Neural progenitor cell (in vitro differentiated cells): Measurements from ENCODE around the gene C16orf54. TPM values are rescaled to one million over a fixed set of nuclear protein-coding genes. Genes with fewer than 3 reads are reported as not detected.

ENCODE experiments used
- DNase-seq: peaks from one replicate; pipeline ENCODE4 v3.0.0-alpha.2; 2016; ENCODE audit warnings: low spot score
- H2AFZ ChIP-seq: fragments of 200-600 bp; sonication (generic); replicated peaks from 2 replicates; pipeline ENCODE4 v1.6.1; 2016; ENCODE audit warnings: antibody characterized with exemption
- H3F3A ChIP-seq: fragments of 200-600 bp; sonication (generic); 2 replicates; pipeline ENCODE4 v1.6.1; 2016; ENCODE audit warnings: antibody characterized with exemption, low read depth
- H3K27ac ChIP-seq: fragments of 200-600 bp; sonication (generic); 2 replicates; pipeline ENCODE4 v1.5.1; 2016; ENCODE audit warnings: mild to moderate bottlenecking
- H3K27me3 ChIP-seq: fragments of 200-600 bp; sonication (generic); 2 replicates; pipeline ENCODE4 v1.6.1; 2016; ENCODE audit warnings: mild to moderate bottlenecking, moderate library complexity
- H3K36me3 ChIP-seq: fragments of 200-600 bp; sonication (generic); 2 replicates; pipeline ENCODE4 v1.5.1; 2016
- H3K4me1 ChIP-seq: fragments of 200-600 bp; sonication (generic); 2 replicates; pipeline ENCODE4 v1.6.1; 2016; ENCODE audit warnings: mixed run types
- H3K4me2 ChIP-seq: fragments of 200-600 bp; sonication (generic); 2 replicates; pipeline ENCODE4 v1.6.1; 2016
- H3K4me3 ChIP-seq: fragments of 200-600 bp; sonication (generic); 2 replicates; pipeline ENCODE4 v1.5.1; 2016
- H3K79me2 ChIP-seq: fragments of 200-600 bp; sonication (generic); 2 replicates; pipeline ENCODE4 v1.6.1; 2016; ENCODE audit warnings: low read depth
- H3K9ac ChIP-seq: fragments of 200-600 bp; sonication (generic); 2 replicates; pipeline ENCODE4 v1.6.1; 2016
- H3K9me3 ChIP-seq: fragments of 200-600 bp; sonication (generic); 2 replicates; pipeline ENCODE4 v1.5.1; 2016; ENCODE audit warnings: low read depth
- H4K20me1 ChIP-seq: fragments of 200-600 bp; sonication (generic); 2 replicates; pipeline ENCODE4 v1.6.1; 2016; ENCODE audit warnings: low read depth
- H3K27ac Mint-ChIP-seq: 3 replicates; pipeline ENCODE4 v1.8.0; 2021; ENCODE audit warnings: mixed read lengths
- H3K27me3 Mint-ChIP-seq: 2 replicates; pipeline ENCODE4 v1.8.0; 2022; ENCODE audit warnings: low read depth, mild to moderate bottlenecking, inconsistent platforms, moderate library complexity, mixed read lengths; ENCODE audit not compliant: insufficient read depth
- H3K36me3 Mint-ChIP-seq: 3 replicates; pipeline ENCODE4 v1.8.0; 2021; ENCODE audit warnings: mixed read lengths
- H3K4me1 Mint-ChIP-seq: 3 replicates; pipeline ENCODE4 v1.8.0; 2021; ENCODE audit warnings: mixed read lengths
- H3K4me3 Mint-ChIP-seq: 3 replicates; pipeline ENCODE4 v1.8.0; 2021; ENCODE audit warnings: mild to moderate bottlenecking, moderate library complexity, mixed read lengths
- H3K9me3 Mint-ChIP-seq: 3 replicates; pipeline ENCODE4 v1.8.0; 2020; ENCODE audit warnings: mixed read lengths
- EZH2 ChIP-seq: fragments of 200-600 bp; sonication (generic); IDR thresholded peaks from 2 replicates; pipeline ENCODE4 v1.6.1; 2017; ENCODE audit warnings: antibody characterized with exemption, mild to moderate bottlenecking, moderate library complexity
- EZH2phosphoT487 ChIP-seq: fragments of 200-600 bp; sonication (generic); IDR thresholded peaks from 2 replicates; pipeline ENCODE4 v1.6.1; 2017; ENCODE audit warnings: antibody characterized with exemption
- total RNA-seq: library from RNA; depleted of rRNA; stranded (reverse); fragments of >200 nt; gene quantifications from 2 replicates; pipeline ENCODE4 v1.2.3, GENCODE V29; 2015; ENCODE audit warnings: low replicate concordance
- TF ChIP-seq, protein P1 (sequence below): fragments of 200-600 bp; sonication (generic); IDR thresholded peaks from 2 replicates; pipeline ENCODE4 v1.5.1; 2017; ENCODE audit warnings: antibody characterized with exemption, mild to moderate bottlenecking

C16orf54 gene
- total RNA-seq, 1 donor from 2014 or later: not detected

DNA sequence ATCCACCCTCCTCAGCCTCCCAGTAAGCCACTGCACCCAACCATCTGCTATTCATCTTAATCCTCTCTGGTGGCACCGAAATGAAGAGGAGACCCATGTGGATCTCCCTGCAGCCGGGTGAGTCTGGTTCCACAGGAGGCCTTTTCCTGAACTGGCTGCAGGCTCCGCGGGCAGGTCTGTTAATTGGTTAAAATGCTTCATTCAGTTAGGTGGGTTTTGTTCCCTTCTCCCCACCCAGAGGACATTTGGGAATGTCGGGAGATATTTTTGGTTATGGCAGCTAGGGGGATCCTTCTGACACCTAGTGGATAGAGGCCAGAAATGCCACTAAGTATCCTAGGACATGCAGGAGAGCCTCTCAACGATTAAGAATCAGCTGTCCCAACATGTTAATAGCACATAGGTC lies 16.7 kb downstream of the C16orf54 start:
- no peak overlapping the region for H3K9ac ChIP-seq
- H3K4me3 Mint-ChIP-seq: no peak overlapping the region
- peak; percentile 71 for DNase-seq

DNA sequence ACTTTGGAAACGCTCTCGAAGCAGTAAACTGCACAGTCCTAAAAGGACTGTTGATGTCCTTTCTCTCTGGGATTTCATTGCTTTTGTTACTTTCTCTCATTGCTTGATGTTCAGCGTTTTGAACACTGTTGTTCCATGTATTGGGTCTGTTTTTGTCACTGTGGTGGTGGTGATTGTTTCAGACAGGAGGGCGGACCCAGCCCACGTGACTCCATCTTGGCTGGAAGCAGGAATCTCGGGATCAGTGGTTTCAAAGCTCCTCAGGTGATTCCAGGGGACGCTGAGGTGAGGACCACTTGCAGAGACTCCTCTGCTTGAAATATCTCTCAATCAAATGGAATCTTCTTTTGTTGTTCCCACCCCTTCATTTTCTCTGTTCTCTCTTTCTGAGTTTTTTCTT lies 18.3 kb downstream of the C16orf54 start:
- no peak overlapping the region for H3K4me3 Mint-ChIP-seq
- TF ChIP-seq EZH2phosphoT487: no peak
- TF ChIP-seq EZH2: no peak
- TF ChIP-seq, protein P1, sequence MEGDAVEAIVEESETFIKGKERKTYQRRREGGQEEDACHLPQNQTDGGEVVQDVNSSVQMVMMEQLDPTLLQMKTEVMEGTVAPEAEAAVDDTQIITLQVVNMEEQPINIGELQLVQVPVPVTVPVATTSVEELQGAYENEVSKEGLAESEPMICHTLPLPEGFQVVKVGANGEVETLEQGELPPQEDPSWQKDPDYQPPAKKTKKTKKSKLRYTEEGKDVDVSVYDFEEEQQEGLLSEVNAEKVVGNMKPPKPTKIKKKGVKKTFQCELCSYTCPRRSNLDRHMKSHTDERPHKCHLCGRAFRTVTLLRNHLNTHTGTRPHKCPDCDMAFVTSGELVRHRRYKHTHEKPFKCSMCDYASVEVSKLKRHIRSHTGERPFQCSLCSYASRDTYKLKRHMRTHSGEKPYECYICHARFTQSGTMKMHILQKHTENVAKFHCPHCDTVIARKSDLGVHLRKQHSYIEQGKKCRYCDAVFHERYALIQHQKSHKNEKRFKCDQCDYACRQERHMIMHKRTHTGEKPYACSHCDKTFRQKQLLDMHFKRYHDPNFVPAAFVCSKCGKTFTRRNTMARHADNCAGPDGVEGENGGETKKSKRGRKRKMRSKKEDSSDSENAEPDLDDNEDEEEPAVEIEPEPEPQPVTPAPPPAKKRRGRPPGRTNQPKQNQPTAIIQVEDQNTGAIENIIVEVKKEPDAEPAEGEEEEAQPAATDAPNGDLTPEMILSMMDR: no peak

More for the DNA sequence above, 16.7 kb downstream of the C16orf54 start:
- Histone ChIP-seq H3K79me2 (peaks cover 21% of the 10 kb centered on the region), H4K20me1 (no peaks in the 10 kb centered on the region), H3K9me3 (no peaks in the 10 kb centered on the region), H3K27ac (no peak overlapping the region), H3K4me1 (no peaks in the 10 kb centered on the region), H3K36me3 (no peaks in the 10 kb centered on the region), H2AFZ (peak overlapping the region; percentile 91), H3K4me2 (no peak overlapping the region), H3K27me3 (no peaks in the 10 kb centered on the region), H3K4me3 (no peak overlapping the region), H3F3A (peaks cover 11% of the 10 kb centered on the region)
- Mint-ChIP-seq H3K27me3 (peaks cover 15% of the 10 kb centered on the region), H3K27ac (peak overlapping the region; percentile 46), H3K9me3 (no peaks in the 10 kb centered on the region), H3K4me1 (peaks cover 4% of the 10 kb centered on the region), H3K36me3 (no peaks in the 10 kb centered on the region)
- TF ChIP-seq, protein P1: peak; percentile 70
- TF ChIP-seq EZH2 (no peak), EZH2phosphoT487 (no peak)

DNA sequence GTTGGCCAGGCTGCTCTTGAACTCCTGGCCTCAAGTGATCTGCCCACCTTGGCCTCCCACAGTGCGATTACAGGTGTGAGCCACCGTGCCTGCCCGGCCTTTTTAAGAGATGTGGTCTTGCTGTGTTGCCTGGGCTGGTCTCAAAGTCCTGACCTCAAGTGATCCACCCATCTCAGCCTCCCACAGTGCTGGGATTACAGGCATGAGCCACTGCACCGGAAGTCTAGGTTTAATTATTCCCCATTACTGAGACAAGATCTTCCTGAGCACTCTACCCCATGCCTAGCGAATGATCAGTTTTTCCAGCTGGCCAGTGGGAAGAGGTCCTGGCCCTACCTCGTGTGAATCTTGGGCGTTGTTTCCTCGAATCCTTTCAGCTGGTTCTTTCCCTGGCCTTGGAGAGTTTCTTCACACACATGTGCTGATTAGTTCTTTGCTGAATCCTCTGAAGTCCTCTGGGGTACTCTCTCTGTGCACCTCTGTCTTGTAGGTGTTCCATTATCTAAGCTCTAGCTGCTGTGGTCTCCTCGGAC lies 18.9 kb downstream of the C16orf54 start:
- peaks cover 12% of the 10 kb centered on the region for H3K27me3 Mint-ChIP-seq
- DNase-seq: no peak
- Histone ChIP-seq H4K20me1 (no peaks in the 10 kb centered on the region), H3K9ac (no peak overlapping the region), H3K9me3 (no peaks in the 10 kb centered on the region), H3F3A (peaks cover 11% of the 10 kb centered on the region), H3K4me3 (no peak overlapping the region), H3K36me3 (no peaks in the 10 kb centered on the region), H3K27ac (no peak overlapping the region), H3K4me1 (no peaks in the 10 kb centered on the region), H3K4me2 (no peak overlapping the region), H3K27me3 (no peaks in the 10 kb centered on the region), H2AFZ (peak overlapping the region; percentile 28), H3K79me2 (peaks cover 38% of the 10 kb centered on the region)
- TF ChIP-seq EZH2phosphoT487: no peak
- no peak for TF ChIP-seq EZH2
- TF ChIP-seq, protein P1: no peak
- no peak overlapping the region for H3K4me3 Mint-ChIP-seq
- H3K4me1 Mint-ChIP-seq: peaks cover 4% of the 10 kb centered on the region
- H3K27ac Mint-ChIP-seq: peak overlapping the region; percentile 58
- H3K9me3 Mint-ChIP-seq: no peaks in the 10 kb centered on the region
- H3K36me3 Mint-ChIP-seq: no peaks in the 10 kb centered on the region

More for the DNA sequence above, 18.3 kb downstream of the C16orf54 start:
- Histone ChIP-seq H3K4me2 (no peak overlapping the region), H3F3A (peaks cover 11% of the 10 kb centered on the region), H3K79me2 (peaks cover 33% of the 10 kb centered on the region), H3K27ac (no peak overlapping the region), H3K9ac (no peak overlapping the region), H2AFZ (peak overlapping the region; percentile 28), H3K9me3 (no peaks in the 10 kb centered on the region), H3K36me3 (no peaks in the 10 kb centered on the region), H4K20me1 (no peaks in the 10 kb centered on the region), H3K4me3 (no peak overlapping the region), H3K27me3 (no peaks in the 10 kb centered on the region), H3K4me1 (no peaks in the 10 kb centered on the region)
- no peak for DNase-seq
- H3K36me3 Mint-ChIP-seq: no peaks in the 10 kb centered on the region
- no peaks in the 10 kb centered on the region for H3K9me3 Mint-ChIP-seq
- peaks cover 4% of the 10 kb centered on the region for H3K4me1 Mint-ChIP-seq
- H3K27ac Mint-ChIP-seq: no peak overlapping the region
- H3K27me3 Mint-ChIP-seq: peaks cover 12% of the 10 kb centered on the region
